DOHH2 (cell line): ENCODE measurements around the gene TLL2.

Experiments used
- EZH2phosphoT487 ChIP-seq: fragments of 200-600 bp; sonication (generic); IDR thresholded peaks from 2 replicates; pipeline ENCODE4 v1.6.1; 2017; ENCODE audit warnings: borderline replicate concordance, mild to moderate bottlenecking, antibody characterized with exemption, low read length, moderate library complexity, mixed read lengths
- TF ChIP-seq, protein P1 (sequence below): fragments of 200-600 bp; sonication (generic); IDR thresholded peaks from one replicate; pipeline ENCODE4 v1.5.1; 2014; ENCODE audit warnings: antibody characterized with exemption, mild to moderate bottlenecking, low read depth, low read length; ENCODE audit not compliant: poor library complexity, severe bottlenecking

DNA sequence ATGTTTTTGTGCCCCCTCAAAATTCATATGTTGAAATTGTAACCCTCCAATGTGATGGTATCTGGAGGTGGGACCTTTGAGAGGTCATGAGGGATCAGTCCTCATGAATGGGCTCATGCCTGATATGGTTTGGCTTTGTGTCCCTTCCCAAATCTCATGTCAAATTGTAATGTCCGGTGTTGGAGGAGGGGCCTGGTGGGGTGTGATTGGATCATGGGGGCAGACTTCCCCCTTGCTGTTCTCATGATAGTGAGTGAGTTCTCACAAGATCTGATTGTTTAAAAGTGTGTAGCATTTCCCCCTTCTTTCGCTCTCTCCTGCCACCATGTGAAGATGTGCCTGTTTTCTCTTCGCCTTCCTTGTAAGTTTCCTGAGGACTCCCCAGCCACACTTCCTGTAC, 53.4 kb downstream of the TLL2 start:
- TF ChIP-seq, protein P1, sequence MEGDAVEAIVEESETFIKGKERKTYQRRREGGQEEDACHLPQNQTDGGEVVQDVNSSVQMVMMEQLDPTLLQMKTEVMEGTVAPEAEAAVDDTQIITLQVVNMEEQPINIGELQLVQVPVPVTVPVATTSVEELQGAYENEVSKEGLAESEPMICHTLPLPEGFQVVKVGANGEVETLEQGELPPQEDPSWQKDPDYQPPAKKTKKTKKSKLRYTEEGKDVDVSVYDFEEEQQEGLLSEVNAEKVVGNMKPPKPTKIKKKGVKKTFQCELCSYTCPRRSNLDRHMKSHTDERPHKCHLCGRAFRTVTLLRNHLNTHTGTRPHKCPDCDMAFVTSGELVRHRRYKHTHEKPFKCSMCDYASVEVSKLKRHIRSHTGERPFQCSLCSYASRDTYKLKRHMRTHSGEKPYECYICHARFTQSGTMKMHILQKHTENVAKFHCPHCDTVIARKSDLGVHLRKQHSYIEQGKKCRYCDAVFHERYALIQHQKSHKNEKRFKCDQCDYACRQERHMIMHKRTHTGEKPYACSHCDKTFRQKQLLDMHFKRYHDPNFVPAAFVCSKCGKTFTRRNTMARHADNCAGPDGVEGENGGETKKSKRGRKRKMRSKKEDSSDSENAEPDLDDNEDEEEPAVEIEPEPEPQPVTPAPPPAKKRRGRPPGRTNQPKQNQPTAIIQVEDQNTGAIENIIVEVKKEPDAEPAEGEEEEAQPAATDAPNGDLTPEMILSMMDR, result no peak
- TF ChIP-seq EZH2phosphoT487, result no peak
